Measurements from ENCODE around the gene OPA1.
A peak's percentile ranks its signal among the peaks of the same experiment; 100 is the strongest.

OPA1 gene

DNA sequence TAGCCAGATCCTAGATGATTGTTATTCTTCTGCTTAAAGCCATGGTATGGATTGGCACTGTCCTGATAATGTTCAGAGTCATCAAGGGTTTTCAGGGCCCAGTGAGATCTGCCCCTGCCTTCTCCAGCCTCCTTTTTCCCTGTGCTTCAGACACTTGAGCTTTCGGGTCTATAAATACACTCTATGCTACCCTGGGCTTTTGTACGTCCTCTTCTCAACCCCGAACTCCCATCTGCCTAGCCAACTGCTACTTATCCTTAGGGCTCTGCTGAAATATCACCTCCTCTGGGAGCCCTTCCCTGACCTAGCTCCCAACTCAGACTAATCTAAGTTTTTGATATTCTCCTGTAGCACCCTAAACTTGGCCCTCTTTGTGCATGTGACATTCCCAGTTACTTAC lies 115.3 kb downstream of the OPA1 start:
- DNase-seq, result no peak

- DNase-seq, result peak in 3 of 58 donors; percentile 1 to 9 (median 5)
Measured at GRCh38 chr3:193710286-193711165, 117.5 kb downstream of the OPA1 start.

- peak in 2 of 58 donors; percentile 2 to 8 for DNase-seq
Measured at GRCh38 chr3:193711166-193711485, 118.1 kb downstream of the OPA1 start.

DNA sequence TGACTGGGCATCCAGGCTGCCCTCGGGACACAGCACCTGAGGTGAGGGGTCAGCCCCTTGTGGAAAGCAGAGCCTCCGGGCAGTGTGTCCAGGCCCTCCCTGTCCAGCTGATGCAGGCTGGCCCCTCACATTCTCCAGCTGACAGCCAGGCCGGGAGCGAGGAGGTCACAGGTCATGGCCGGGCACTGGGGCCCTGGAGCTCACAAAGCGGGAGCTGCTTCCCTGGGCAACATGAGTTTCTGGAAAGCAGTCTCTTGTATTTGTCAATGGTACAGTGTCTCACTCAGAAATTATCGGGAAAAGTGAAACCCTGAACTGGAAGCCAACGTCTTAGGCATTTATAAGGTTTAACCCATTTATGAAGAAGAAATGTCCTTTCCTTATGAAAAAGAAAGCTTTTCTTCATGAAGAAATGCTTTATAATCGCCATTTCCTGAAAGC lies 118.5 kb downstream of the OPA1 start:
- DNase-seq, result no peak

DNA sequence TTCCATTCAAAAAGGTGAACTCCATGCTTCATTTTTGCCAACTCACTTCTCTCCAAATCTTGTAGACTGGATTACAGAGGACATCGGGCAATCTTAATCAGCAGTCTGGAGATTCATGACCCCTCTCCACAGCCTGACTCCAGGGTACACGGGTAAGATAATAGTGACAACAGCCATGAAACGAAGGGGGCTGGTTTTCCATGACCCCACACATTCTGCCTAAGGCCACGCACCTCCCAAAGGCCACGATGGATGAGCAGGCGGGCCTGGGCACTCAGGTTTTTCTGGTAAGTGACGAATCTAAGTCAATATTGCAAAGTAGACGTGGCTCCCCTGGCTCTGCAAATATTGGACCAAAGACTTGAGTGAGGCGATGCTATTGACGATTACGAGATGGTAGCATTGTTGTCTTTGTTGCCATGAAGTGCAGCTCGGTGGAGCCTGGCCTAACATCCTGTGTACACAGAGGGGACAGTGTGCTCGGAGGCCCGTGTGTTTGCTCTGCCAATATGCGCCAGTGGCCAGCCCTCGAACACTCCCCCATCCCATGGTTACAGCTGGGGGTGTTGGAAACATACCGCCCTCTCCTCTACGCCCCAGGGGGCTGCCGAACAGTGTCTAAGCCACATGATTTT lies 119.1 kb downstream of the OPA1 start:
- no peak for DNase-seq

- DNase-seq, result no peak
Measured at GRCh38 chr3:193712938-193713337, 119.9 kb downstream of the OPA1 start.

DNA sequence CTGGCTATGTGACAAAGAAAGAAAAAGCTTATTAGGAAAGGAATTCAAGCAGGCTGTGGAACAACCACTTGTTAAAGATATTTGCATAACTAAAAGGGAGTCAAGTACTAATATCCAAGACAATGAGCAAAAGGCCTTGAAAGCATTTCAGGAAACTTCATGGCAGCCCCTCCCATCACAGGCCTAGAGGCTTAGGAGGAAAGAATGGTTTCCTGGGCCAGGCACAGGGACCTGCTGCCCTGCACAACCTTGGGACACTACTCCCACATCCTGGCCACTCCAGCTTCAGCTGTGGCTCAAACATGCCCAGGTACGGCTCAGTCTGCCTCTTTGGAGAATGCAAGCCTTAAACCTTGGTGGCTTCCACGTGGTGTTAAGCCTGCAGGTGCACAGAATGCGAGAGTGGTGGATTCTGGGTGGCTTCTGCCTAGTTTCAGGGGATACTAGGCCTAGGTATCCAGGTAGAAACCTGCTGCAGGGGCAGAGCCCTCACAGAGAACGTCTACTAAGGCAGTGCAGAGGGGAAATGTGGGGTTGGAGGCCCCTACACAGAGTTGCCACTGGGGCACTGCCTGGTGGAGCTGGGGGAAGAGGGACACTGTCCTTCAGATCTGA lies 121.6 kb downstream of the OPA1 start:
- DNase-seq, result no peak

- no peak for DNase-seq
Measured at GRCh38 chr3:193716150-193716549, 123.1 kb downstream of the OPA1 start.

- DNase-seq, result no peak
Measured at GRCh38 chr3:193719735-193720134, 126.7 kb downstream of the OPA1 start.

- no peak for DNase-seq
Measured at GRCh38 chr3:193720169-193720568, 127.2 kb downstream of the OPA1 start.

GRCh38 chr3:193722566-193722965 lies 129.6 kb downstream of the OPA1 start:
- DNase-seq, result no peak

GRCh38 chr3:193727089-193727488 lies 134.1 kb downstream of the OPA1 start:
- DNase-seq, result no peak

DNA sequence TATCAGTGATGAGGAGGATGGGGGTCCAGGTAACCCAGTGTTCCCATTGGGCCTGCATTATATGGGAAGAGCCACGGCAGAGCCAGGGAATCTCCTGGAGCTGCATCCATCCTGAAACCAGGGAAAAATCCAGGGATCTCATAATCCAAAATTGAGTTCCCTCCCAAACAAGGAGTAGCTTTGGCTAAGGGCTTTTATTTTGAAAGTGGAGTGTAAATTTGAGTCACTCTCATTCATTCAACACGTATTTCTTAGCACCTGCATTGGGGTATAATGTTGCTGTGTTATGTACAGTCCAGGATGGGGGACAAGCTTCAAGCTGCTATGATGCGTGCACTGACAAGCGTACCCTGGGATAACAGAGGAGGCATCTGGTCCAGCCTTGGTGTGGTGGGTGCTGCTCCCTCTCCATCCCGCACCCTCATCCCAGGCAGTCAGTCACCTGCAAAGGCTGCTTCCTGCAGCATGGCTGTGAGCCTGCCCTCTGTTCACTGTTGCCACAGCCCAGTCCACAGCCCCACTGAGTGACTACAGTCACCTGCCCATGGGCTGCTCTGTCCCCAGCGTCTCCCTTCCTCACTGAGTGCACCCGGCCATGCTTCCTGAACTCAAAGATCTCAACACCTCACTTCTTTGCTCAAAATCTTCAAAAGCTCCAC lies 135.6 kb downstream of the OPA1 start:
- no peak for DNase-seq

DNA sequence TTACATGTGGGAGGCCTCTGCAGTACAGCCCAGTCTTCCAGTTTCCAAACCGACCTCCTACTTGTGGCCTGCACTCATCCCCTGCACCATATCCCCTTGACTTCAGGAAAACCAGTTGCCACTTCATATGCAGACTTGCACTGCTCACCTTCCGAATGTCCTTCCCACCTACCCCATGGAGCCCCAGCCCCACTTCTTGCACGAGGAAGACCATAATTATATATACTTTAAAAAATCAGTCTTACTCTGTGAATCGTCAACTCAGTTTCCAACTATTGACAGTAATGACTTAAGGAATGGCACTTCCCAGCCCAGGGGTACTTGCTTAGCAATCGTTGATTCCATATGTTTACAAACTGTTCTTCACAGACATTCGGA lies 136.1 kb downstream of the OPA1 start:
- no peak for DNase-seq

DNA sequence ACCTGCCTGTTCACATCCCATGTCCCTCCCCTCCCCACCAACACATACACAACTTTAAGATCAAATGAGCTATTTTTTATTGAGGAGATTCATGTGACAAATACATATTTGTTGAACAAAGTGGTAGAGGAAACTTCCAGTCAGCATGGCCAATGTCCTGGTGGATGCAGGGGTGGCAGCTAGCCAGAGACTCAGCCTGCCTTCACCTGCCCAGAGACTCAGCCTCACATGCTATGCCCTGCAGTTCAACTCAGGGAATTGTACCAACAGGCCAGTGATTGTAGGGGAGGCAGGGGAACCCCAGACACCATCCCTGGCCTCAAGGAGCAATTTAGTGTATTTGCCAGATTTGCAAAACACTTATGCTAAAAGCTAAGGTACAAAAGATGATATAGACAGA lies 136.6 kb downstream of the OPA1 start:
- no peak for DNase-seq

GRCh38 chr3:193730511-193730910 lies 137.5 kb downstream of the OPA1 start:
- DNase-seq, result no peak

GRCh38 chr3:193730976-193731375 lies 138.0 kb downstream of the OPA1 start:
- DNase-seq, result no peak

DNA sequence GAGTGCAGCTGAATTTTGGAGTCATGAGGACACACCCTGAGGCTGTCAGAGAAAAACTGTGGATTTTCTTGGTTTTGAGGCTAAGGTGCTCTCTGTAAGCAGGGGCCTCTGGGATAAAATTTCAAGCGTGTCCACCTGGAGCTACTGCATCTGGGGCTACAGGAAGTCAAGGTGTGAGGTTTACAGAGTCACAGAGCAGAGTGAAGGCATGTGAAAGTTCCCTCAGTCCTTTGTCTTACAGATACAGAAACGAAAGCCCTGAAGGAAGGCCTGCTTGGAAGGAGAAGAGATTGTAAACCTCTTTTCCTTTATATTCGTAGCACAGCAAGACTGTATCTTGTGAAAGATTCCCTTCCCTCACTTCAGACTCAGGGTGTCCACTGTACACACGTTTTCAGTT lies 138.6 kb downstream of the OPA1 start:
- no peak for DNase-seq

DNA sequence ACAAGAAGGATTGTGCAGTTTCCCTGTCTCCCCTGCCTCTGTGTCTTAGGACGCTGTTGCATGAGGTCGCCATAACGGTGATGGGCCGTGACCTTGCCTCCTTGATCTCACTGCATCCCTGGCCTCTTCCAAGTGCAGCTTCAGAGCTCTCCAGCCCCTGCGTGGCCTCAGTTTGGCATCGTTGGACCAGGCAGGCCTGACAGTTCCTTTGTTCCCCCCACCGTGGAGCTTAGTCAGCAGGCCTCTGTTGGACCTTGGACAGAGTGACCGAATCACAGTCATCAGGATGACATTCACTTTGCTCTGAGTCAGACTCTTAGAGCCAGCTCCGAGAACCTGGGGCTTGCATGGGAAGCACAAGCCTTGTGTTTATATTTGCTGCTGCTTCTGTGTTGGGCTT lies 139.4 kb downstream of the OPA1 start:
- DNase-seq, result peak in 4 of 58 donors; percentile 12 to 24 (median 14)

DNA sequence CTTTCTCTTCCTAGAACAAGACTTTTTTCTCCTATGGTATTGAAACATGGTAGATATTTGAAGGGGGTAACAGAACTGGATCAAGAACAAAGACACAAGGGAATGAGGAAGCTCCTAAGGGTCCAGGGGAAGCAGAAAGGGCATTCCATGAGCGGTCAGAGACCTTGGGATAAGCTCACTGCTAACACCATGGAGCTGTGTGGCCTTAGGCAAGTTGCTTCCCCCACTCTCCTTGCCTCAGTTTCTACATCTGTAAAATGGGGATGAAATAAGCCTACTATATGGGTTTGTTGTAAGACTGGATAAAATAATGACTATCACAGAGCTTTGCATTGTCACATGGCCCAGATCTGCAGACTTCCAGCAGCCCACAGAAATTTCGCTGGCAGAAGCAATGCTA lies 139.8 kb downstream of the OPA1 start:
- no peak for DNase-seq

DNA sequence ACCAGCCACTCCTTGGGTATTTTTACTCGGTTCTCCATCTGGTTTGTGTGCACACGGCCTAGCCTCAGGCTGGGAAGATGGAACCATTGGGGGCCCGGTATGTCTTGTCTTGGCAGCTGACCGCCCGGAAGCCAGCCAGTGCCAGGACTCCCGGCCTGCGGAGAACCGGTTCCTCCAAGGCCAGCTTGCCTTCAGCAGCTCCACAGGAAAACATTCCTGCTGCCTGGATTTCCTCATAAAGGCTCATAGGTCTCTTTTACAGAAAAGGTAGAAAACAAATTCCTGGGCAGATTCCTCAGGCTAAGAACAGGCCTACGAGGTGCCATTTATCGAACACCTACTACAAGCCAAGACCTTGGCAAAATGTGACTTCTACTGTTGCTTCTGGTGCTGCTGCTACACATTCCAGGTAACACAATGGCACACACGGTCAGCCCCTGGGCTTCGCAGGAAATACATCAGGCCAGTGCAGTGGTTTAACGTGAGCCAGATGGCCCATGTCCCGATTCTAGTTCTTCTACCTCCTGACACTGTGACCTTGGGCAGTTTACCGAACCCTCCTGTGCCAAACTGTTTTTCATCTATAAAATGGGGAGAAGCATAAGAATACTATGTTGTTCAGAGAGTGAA lies 141.8 kb downstream of the OPA1 start:
- DNase-seq, result no peak

GRCh38 chr3:193735850-193736249 lies 142.8 kb downstream of the OPA1 start:
- DNase-seq, result no peak

All from anterior cingulate cortex (tissue), 58 donors.